GM18868 (cell line): ENCODE measurements around the gene AGBL4.
A peak's percentile ranks its signal among the peaks of the same experiment; 100 is the strongest.

Experiments
- ATAC-seq: cut with Tn5 transposase; IDR thresholded peaks from one replicate; pipeline ENCODE4 v1.9.1; 2021; ENCODE audit warnings: mild to moderate bottlenecking, moderate library complexity; ENCODE audit not compliant: unreplicated experiment

Gene AGBL4

DNA sequence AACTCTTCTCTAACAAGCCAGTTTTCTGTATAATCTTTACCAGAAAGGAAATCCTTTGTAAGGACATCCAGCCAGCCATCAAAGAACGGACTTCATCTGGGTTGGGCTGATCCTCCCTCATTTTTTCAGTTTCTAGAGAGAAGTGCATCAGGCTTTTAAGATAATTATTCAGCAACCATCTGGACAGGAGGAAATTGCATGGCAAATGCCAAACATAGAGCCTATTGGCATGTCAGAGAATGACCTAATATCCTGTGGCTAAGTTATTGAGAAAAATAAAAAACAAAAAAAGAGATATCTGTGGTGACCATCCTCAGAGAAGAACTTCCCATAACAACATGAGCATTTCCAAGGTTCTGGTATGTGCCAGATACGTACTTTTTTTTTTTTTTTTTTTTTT lies 1172.1 kb downstream of the AGBL4 start:
- ATAC-seq, result no peak

- no peak for ATAC-seq
Observed at GRCh38 chr1:48848035-48848434, 1175.7 kb downstream of the AGBL4 start.

DNA sequence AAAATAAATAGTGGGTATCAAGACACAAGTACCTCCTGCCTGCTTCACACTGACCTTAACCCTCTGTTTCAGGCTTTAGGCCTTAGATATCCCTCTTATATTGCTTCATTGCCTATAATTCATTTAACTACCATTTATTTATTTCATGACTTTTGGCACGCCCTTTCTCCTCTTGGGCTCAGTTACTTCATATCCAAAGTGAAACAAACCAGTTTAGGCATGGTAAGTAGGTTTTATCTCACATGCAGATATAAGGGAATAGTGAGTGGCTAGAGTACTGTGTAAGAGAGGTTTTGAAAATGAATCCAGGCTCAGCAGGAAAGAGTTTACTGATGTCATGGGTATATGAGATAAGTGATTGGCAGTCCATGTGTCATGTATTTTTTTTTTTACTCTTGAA lies 1177.3 kb downstream of the AGBL4 start:
- ATAC-seq, result no peak

DNA sequence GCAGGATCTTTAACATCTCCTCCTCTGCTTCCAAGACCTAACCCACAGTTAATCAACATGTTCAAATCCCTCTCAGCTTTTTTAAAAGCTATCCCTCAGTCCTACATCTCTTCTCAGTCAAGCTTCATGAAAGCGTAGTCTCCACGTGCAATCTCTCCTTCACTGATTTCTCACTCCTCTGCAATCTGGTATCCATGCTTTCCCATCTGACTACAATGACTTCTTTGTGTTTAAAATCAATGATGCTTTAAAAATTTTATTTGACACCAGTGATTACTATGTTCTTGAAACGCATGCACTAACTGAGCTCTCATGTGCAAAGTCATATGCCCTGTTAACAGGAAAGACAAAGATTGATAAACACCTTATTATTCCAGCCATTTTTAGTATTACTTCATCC lies 1179.6 kb downstream of the AGBL4 start:
- no peak for ATAC-seq

DNA sequence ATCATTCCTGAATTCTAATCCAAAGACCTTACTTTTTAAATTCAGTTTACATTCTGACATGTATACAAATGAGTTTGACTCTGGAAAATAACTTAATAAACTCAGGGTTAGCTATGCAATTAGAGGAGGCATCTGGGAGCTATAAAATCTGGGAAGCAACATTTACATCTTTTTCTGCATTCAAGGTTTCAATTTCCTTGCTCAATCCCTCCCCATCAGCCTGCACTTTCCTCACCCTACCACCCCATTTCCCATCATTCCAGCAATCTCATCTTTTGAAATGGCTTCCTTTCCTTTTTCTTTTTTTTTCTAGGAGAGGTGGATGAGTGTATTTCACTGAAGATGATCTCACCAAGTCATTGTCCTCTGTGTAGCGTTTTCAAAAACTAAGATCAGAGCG lies 1181.8 kb downstream of the AGBL4 start:
- no peak for ATAC-seq

GRCh38 chr1:48841461-48841860 lies 1182.3 kb downstream of the AGBL4 start:
- ATAC-seq, result no peak

GRCh38 chr1:48831120-48831978 lies 1192.4 kb downstream of the AGBL4 start:
- ATAC-seq, result no peak

DNA sequence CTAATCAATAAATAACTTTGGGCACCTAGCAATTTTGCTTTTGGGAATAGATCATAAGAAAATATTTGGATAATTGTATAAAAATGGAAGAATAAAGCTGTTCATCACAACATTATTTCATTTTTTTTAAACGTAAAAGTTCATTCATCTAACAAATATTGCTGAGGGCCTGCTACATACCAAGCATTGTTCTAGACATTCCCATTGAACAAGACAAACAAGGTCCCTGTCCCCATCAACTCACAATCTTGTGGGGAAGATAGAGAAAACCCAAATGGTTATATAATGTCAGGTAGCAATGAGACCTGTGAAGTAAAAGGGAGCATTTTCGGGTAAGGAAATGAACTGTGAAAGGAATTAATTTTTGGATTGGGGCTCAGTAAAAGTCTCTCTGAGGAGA lies 1193.0 kb downstream of the AGBL4 start:
- ATAC-seq, result no peak

DNA sequence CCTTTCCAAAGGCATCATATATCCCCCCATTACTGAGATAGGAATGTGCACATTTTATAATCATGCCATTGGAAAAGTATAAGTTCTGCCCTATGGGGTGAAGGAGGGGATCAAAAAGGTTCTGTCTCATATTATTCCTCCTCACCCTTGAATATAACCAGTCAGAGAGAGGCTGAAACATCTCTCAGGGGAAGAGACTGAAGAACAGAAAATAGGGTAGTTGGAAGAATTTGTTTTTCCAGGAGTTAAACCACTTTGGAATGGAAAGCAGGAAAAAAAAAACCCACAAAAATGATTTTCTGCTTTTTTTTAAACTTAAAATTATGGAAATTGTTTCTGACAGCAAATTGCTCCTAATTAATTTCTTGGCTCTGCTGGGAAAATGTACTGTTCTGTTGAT lies 1194.3 kb downstream of the AGBL4 start:
- no peak for ATAC-seq

DNA sequence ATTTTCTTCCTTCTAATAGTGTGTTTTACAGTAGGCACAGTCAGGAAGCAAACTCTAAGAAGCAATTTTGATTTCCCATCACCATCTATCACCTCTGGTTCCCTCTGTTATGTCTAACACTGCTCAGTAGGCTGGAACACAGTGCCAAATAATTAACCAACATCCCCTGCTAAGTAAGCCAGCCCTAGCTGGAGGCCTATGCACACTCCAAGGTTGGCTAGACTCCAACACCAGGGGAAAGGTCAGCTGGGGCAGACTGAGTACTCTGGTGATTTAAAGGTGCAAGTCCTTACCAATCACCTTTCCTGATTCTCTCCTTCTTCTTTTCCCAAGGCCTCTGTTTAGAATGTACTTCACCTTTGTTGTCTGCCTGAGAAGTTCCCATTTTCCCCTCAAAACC lies 1200.6 kb downstream of the AGBL4 start:
- ATAC-seq, result no peak

DNA sequence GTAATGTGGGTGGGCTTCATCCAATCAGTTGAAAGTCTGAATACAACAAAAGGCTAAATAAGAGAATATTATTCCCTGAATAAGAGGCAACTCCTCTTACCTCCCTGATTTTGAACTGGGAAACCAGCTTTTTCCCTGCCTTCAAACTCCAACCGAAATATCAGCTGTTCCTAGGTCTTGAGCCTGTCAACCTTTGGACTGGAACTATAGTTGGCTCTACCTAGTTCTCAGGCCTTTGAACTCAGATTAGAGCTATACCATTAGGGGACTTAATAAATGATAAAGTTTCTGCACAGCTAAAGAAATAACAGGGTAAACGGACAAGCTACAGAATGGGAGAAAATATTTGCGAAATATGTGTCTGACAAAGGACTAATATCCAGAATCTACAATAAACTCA lies 1203.3 kb downstream of the AGBL4 start:
- no peak for ATAC-seq

DNA sequence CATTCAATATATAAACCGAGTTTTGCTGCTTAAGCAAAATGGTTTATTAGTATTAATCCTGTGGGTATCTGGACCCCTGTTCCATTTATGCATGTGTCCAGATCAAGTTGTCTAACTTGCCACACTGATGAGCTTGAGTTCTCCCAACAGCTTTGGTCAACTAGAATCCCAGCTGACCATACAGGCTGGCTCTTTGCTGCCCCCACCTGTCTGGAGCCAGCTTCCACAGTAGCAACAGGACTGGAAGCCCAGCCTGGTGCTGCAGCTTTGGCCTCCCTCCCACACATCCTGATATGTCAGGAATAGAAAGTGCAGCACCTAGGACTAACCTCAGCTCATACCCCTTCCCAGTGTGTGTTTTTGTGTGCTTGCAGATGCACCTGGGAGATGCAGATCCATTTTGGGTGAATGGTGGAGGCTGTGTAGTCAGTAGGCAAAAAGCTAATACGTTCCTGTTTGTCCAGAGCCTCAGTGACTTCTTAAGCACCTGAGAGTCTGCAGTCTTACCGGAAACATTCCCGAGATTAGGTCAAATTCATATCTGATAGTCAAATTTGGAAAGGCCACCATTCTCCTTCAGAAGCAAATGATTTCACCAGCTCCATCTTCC lies 1206.1 kb downstream of the AGBL4 start:
- no peak for ATAC-seq

DNA sequence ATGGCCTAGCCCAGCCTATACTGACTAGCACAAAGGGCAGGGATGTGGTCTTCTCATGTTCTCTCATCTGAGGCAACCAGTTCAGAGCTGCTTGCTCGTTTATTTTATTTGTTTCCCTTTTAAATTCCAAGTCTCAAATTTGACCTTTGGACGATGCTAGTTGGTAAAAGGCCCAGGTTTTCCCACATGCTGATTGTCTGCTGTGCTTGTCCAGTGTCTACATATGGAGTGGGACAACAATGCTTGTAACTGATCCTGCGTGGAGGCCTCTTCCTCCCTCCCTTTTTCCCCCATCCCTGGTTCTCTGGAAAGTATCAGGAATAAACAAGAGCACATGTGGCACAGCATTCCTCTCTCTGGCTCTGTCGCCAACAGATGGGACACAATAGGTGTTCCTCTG lies 1213.0 kb downstream of the AGBL4 start:
- ATAC-seq, result no peak

DNA sequence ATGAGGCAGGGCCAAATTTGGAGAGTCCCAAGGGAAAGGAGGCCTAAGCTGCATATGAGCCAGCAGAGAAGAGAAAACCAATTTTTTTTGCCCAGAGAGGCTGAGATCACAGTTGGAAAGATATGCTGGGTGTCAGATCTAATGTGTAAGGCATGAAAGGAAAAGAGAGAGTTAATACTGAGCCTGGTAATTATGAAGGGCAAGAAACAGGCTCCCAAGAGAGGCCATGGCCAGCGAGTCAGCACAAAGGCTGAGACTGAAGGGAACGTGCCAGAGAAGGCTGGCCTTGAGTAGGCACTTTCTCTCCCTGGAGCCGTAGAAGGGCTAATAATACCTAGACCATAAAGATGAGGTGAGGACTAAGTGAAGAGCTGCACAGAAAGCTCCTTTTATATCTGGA lies 1215.3 kb downstream of the AGBL4 start:
- ATAC-seq, result no peak

DNA sequence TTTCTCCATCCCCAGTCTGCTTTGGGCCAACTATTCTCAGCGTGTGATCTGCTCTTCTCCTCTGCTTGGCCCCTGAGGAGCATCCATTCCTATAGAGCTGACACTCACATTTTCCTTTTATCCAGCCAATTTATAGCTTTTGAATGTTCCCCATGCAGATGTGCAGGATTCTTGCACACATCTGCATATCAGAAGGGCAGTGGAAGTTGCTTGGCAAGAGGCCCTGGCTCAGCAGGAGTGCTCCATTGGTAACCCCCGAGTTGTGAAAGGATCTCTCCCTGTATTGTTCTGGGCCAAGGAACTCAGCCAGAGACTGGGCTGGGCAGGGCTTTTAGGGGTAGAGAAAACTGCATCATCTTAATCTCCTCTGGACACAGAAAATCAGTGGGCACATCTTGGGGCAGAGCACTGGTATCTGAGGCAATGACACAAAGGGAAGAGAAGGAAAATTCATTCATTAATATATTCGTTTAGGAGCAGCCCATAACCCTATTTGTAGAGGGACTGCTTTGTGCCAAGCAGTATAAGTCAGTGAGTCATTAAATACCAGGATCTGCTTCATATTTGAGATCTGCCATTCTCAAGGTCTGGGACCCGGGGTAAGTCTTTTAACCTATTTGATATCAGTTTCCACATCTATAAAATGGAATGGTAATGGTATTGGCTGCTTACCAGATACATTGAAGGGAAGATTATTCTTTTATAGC lies 1216.0 kb downstream of the AGBL4 start:
- no peak for ATAC-seq

DNA sequence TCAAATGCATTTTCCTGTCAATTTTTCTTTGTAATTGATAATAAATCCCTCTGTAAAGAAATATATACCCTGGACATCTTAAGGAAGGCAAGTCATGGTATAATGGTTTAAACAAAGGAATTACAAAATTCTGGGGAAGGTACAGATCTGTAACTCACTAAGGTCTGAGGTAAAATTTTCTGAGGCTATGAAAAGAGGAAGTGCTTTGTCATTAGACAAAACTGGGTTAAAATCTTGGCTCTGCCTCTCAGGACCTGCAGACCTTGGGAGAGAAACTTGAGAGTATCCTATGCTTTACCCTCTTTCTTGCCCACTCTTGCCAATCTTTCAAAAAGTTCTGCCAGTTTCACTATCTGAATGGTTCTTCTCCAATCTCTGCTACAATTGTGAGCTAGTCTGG lies 1220.3 kb downstream of the AGBL4 start:
- ATAC-seq, result no peak

DNA sequence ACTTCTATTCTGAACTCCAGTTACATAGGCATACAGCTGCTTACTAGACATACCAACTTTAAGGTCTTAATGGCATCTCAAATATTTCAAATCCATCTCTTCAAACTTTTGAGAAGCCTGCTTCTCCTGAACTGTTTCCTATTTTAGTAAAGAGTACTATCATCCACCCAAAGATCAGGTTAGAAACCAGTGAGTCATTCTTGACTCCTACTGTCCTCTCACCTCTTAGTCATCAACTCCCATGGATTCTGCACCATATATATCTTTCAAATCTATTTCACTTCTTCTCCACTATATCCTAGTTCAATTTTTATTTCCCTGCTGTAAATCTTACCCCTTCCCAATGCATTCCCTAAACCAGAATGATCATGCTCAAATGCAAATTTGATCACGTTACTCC lies 1228.9 kb downstream of the AGBL4 start:
- no peak for ATAC-seq

- peak; percentile 86 for ATAC-seq
Observed at GRCh38 chr1:48793863-48794262, 1229.9 kb downstream of the AGBL4 start.

- ATAC-seq, result no peak
Observed at GRCh38 chr1:48792961-48793360, 1230.8 kb downstream of the AGBL4 start.

DNA sequence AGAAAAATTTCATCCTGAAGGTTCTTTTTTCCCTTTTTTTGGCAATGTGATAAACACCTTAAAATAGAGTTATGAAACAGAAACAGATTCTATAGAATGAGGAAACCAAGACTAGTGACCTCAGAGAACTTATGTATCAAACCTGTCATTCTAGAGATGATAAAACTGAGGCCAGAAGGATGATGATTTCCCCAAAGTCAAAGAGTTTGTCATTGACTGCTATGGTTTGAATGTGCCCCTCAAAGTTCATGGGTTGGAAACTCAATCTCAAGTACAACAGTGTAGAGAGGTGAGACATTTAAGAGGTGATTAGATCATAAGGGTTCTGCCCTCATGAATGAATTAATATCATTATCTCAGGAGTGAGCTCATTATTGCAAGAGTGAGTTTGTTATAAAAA lies 1233.4 kb downstream of the AGBL4 start:
- ATAC-seq, result peak; percentile 36

- peak; percentile 22 for ATAC-seq
Observed at GRCh38 chr1:48789903-48790302, 1233.9 kb downstream of the AGBL4 start.

GRCh38 chr1:48785869-48786268 lies 1237.9 kb downstream of the AGBL4 start:
- ATAC-seq, result no peak
